ENCODE measurements around the gene GPR82.
"Not testable (repeated sequence)": the region's sequence is repeated elsewhere in the genome, so short reads cannot be mapped to it uniquely, and the experiment has no call there.

Gene GPR82

GRCh38 chrX:41718481-41719235, 5.3 kb upstream of the GPR82 start:
- DNase-seq (ENCODE audit: low read depth, low spot score), result peak; percentile 97

- DNase-seq (ENCODE audit: low read depth, low spot score), result not testable (repeated sequence)
Observed at GRCh38 chrX:41719610-41720009, 4.4 kb upstream of the GPR82 start.

DNA sequence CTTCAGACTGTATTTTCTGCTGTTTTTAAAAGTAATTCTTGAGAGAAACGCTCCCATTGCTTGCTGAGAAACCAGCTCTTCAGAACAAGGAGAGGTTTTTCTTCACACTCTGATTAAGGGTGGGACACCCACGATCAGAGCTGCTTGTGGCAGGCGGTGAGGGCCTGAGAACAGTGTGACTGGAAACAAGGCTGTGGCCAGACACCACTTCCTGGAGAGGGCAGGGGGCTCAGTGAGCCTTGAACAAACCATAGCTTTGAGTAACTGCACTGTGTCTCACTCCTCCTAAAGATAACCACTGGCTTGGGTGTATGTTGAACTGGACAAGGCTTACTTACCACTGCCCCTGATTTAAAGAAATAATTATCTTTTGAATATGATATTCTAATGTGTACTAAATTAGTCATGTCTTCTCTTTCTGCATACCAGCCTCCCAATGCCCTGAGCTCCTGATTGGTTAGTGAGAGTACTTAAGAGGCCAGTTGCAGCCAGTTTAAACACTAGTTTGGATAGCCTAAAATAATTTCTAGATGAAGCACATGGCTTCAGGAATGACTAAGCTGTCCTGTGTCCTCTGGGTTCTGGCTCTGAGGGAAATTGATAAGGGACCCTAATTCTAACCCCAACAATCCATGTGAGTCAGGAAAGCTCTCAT, 3.7 kb upstream of the GPR82 start:
- no peak for DNase-seq (ENCODE audit: low read depth, low spot score)

- no peak for DNase-seq (ENCODE audit: low read depth, low spot score)
Observed at GRCh38 chrX:41721590-41721989, 2.4 kb upstream of the GPR82 start.

GRCh38 chrX:41722214-41722613, 1.8 kb upstream of the GPR82 start:
- no peak for DNase-seq (ENCODE audit: low read depth, low spot score)

DNA sequence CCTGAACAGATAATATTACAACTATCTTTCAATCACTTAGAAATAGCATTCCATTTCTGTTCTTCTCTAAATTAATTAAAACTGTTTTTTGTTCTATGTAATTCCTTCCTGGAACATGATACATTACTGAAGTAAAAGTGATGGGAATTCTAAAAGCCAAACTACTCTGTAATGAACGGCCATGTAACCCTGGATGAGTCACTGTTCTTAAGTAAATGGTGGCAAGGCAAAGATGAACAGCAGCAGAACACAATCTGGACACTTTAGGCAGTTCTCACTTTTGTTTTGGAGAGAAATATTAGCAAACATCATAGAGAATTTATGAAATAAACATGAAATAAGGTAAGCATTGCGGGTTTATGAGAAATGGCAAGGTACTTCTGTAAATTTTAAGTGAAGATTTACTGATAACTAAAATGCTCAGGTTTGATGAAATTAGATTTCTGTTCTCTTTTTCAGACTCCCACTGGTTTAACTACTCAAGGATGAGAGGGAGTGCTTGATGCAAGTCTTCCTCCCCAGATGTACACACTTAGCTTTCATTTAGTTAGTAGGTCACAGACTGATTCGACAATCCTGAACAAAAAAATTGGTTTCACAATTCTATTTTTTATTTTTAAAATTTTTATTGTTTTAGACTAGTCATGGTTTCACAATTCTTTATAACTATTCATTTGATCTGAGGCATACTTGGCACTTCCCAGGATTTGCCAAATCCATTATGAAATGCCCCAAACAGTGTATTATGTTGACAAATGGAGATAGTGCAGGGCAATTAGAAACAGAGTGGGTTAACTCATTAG, 964 bp upstream of the GPR82 start:
- no peak for DNase-seq (ENCODE audit: low read depth, low spot score)

DNA sequence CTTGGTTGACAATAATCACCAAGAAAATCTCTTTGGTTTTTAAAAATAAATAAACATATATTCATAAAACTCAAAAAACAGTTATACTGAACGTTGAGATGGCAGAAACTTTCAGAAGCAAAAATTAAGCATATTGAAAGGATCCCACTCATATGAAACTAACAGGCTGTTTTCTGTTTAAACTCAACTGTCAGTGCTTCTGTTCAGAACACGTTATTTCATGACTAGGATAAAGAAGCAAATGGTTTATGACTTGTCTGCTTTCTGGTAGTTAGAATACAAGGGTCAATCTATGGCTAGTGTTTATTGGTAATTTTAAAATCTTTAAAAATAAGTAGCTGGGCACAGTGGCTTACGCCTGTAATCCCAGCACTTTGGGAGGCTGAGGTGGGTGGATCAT, 4.1 kb downstream of the GPR82 start:
- no peak for DNase-seq (ENCODE audit: low read depth, low spot score)

DNA sequence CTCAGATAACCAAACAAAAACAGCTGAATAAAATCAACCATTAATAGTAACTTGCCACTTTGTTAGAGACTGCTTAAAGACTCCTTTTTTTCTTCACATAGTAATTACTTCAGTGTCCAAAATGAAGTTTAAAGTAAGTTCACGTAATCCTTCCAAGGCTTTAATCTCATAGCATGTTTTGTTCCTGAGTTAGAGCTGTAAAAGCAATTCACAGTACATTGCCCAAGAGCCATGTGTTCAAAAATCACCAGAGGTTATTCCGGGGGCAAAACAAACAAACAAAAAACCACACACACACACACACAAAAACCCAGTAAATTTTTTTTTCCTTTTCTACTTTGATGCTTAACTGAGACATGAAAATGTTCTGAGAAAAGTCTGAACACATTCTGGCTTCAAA, 6.1 kb downstream of the GPR82 start:
- DNase-seq (ENCODE audit: low read depth, low spot score), result no peak

DNA sequence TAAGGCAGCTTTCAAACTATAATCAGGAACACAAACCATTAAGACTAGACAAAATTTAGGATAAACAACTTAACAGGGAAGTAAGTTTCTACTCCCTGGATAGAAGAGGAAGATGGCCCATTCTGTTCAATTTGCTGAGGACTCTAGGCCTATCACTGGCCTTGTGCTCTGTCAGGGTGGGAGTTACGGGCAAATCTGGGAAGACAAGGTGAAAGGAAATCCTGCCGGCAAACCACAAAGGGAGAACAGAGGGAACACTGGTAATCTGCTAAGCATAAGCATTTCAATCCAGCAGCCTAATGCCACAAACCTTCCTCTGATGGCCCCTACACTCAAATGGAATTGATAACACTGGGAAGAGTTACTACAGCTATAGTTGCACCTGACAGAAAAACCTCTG, 8.3 kb downstream of the GPR82 start:
- no peak for DNase-seq (ENCODE audit: low read depth, low spot score)

GRCh38 chrX:41733939-41734338, 10.0 kb downstream of the GPR82 start:
- no peak for DNase-seq (ENCODE audit: low read depth, low spot score)

DNA sequence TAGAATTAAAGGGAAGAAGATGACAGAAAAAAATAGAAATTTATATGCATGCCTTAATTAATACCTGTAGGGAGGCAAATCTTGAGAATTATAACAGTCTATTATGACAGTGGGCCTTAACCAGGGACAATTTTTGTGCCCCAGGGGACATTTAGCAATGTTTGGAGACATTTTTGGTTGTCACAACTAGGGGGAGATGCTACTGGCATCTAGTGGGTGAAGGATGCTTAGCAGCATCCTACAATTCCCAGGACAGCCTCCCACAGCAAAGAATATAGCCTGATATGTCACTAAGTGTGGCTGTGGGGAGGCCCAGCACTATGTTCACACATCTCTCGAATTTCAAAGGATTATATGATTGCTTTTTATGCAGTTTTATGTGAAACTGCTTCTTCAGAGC, 10.5 kb downstream of the GPR82 start:
- DNase-seq (ENCODE audit: low read depth, low spot score), result no peak

DNA sequence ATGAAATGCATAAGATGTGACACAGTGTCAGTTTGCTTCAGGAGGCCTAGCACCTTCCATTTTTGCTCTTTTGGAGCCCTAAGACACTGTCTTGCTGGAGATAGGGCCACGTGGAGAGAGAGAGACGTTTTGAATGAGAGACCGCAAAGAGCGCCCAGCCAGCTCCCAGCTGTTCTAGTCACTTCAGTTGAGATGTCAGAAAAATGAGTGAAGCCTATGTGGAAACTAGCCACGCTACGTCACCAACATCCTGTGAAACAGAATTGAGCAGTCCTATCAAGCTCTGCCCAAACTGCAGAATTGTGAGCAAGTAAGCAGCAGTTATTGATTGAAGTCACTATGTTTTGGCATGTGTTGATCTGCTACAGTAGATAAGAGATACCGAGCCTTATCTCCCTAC, 13.1 kb downstream of the GPR82 start:
- no peak for DNase-seq (ENCODE audit: low read depth, low spot score)

- DNase-seq (ENCODE audit: low read depth, low spot score), result peak; percentile 13
Observed at GRCh38 chrX:41739871-41740270, 15.9 kb downstream of the GPR82 start.

GRCh38 chrX:41750716-41751115, 26.7 kb downstream of the GPR82 start:
- no peak for DNase-seq (ENCODE audit: low read depth, low spot score)

DNA sequence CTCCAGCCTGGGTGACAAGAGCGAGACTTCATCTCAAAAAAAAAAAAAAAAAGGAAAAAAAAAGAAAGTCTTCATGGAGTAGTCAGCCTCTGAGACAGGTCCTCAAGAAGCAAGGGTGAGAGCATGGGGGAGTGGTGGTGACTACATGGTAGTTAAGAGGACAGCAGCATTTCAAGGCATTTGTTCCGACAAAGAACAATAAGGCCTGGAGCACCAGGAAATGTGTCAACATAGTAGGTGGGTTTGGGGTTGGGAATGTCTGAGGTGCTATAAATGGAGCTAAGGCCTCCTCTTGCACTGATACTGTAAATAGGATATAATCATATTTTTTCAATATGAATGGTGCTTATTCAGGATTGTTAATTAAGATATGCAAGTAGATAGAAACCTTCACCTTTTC, 34.4 kb downstream of the GPR82 start:
- no peak for DNase-seq (ENCODE audit: low read depth, low spot score)

DNA sequence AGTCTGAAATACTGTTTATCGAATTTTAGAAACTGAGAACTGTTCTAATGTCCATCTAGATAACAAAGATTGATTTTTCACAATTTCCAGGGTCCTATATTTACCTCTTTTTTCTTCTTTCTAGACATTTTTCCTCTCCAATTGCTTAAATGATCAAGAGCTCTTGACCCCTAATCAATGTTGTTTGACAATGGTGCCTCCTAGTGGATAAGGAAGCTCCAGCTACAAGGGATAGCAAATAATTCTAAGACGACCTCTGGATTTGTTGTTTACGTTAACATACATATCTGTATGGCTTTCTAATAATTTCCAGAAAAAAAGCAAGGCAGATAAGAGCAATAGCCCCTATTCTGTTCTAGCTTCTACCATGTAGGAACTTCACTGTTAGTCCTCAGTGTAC, 35.8 kb downstream of the GPR82 start:
- no peak for DNase-seq (ENCODE audit: low read depth, low spot score)

GRCh38 chrX:41761169-41761568, 37.2 kb downstream of the GPR82 start:
- no peak for DNase-seq (ENCODE audit: low read depth, low spot score)

DNA sequence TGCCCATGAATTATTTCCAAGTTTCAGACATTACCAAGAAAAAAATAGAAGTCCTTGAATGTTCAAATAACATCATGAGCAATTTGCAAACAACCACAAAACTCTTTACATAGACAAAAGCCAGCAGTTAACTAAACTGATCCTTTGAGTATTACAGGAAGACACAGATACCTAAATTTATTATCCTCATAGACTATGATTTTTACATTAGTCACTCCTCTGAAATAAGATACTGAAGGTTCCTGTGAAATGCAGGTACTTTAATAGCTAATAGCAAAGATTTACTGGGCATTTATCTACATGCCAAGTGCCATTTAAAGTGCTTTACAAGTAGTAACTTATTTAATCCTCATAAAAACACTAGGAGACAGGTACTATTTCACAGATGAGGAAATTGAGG, 37.7 kb downstream of the GPR82 start:
- DNase-seq (ENCODE audit: low read depth, low spot score), result no peak

DNA sequence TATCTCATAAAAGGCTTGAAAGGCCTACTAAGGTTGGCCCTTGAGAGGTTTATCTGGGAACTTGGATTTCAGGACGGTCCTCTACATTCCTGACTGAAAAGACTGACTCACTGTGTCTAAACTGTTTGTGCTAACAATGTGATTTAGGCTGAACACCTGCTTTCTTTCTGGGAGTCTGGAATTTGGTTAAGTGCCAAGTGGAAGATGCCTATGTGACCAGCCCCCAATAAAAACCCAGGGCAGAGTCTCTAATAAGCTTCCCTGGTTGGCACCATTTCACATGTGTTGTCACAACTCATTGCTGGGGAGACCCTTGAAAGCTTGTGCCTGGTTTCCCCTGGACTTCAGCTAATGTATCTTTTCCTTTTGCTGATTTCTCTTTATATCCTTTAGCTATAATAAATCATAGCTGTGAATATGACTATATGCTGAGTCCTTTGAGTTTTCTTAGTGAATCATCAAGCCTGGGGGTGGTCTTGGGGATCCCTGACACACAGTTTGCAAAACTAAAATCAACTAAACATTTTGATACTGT, 55.1 kb downstream of the GPR82 start:
- DNase-seq (ENCODE audit: low read depth, low spot score), result no peak

Data from ELF-1 (cell line).